ENCODE data around the gene BRSK2. TPM values are rescaled to one million over a fixed set of nuclear protein-coding genes. Genes with fewer than 3 reads are reported as not detected.

The BRSK2 gene
- total RNA-seq, 1 donor from 2014 or later: 7.1 TPM

- no peak for TF ChIP-seq CTCF (IDR thresholded peaks at IDR 0.05; ENCODE audit: insufficient read depth, low read depth, low read length)
- no peak for TF ChIP-seq EZH2 (IDR thresholded peaks at IDR 0.05; ENCODE audit: insufficient read depth, low read length)
- H3K36me3 Mint-ChIP-seq (ENCODE audit: low read depth, unreplicated experiment): peaks cover 17% of the 10 kb centered on the region
- Histone ChIP-seq H3K4me3 (ENCODE audit: insufficient read depth, low read depth, low read length) (no peak overlapping the region), H3K4me2 (ENCODE audit: low read length) (no peak overlapping the region), H3K9me3 (ENCODE audit: insufficient read depth, low read depth, low read length) (no peaks in the 10 kb centered on the region), H3K27me3 (ENCODE audit: insufficient read depth, low read length) (no peaks in the 10 kb centered on the region), H3K79me2 (ENCODE audit: insufficient read depth, low read length) (no peaks in the 10 kb centered on the region), H3K9ac (ENCODE audit: low read length) (no peak overlapping the region), H3K4me1 (ENCODE audit: insufficient read depth, low read length) (no peaks in the 10 kb centered on the region), H3K36me3 (ENCODE audit: insufficient read depth, low read length) (no peaks in the 10 kb centered on the region), H4K20me1 (ENCODE audit: insufficient read depth, low read length) (peaks cover 7% of the 10 kb centered on the region), H2AFZ (ENCODE audit: low read depth, low read length) (no peak overlapping the region), H3K27ac (ENCODE audit: low read depth, low read length) (no peak overlapping the region)
- DNase-seq (ENCODE audit: low read depth) (no peak), FAIRE-seq (no peak)
- H3K27ac Mint-ChIP-seq (ENCODE audit: unreplicated experiment): no peak overlapping the region
- H3K4me1 Mint-ChIP-seq (ENCODE audit: low read depth, unreplicated experiment): no peaks in the 10 kb centered on the region
- no peaks in the 10 kb centered on the region for H3K27me3 Mint-ChIP-seq (ENCODE audit: low read depth, unreplicated experiment)
- H3K9me3 Mint-ChIP-seq (ENCODE audit: unreplicated experiment): no peaks in the 10 kb centered on the region
- H3K4me3 Mint-ChIP-seq (ENCODE audit: unreplicated experiment): no peak overlapping the region
Observed at GRCh38 chr11:1472180-1473005, 82.7 kb downstream of the BRSK2 start.

- Mint-ChIP-seq H3K36me3 (ENCODE audit: low read depth, unreplicated experiment) (peaks cover 21% of the 10 kb centered on the region), H3K9me3 (ENCODE audit: unreplicated experiment) (no peaks in the 10 kb centered on the region), H3K4me1 (ENCODE audit: low read depth, unreplicated experiment) (no peaks in the 10 kb centered on the region), H3K27ac (ENCODE audit: unreplicated experiment) (no peak overlapping the region), H3K4me3 (ENCODE audit: unreplicated experiment) (no peak overlapping the region), H3K27me3 (ENCODE audit: low read depth, unreplicated experiment) (no peaks in the 10 kb centered on the region)
- Histone ChIP-seq H3K4me1 (ENCODE audit: insufficient read depth, low read length) (no peaks in the 10 kb centered on the region), H2AFZ (ENCODE audit: low read depth, low read length) (no peak overlapping the region), H3K4me3 (ENCODE audit: insufficient read depth, low read depth, low read length) (no peak overlapping the region), H4K20me1 (ENCODE audit: insufficient read depth, low read length) (peaks cover 7% of the 10 kb centered on the region), H3K27ac (ENCODE audit: low read depth, low read length) (no peak overlapping the region), H3K36me3 (ENCODE audit: insufficient read depth, low read length) (no peaks in the 10 kb centered on the region), H3K9me3 (ENCODE audit: insufficient read depth, low read depth, low read length) (no peaks in the 10 kb centered on the region), H3K27me3 (ENCODE audit: insufficient read depth, low read length) (no peaks in the 10 kb centered on the region), H3K4me2 (ENCODE audit: low read length) (no peak overlapping the region), H3K9ac (ENCODE audit: low read length) (no peak overlapping the region), H3K79me2 (ENCODE audit: insufficient read depth, low read length) (no peaks in the 10 kb centered on the region)
- DNase-seq (ENCODE audit: low read depth): no peak
- no peak for FAIRE-seq
- no peak for TF ChIP-seq CTCF (IDR thresholded peaks at IDR 0.05; ENCODE audit: insufficient read depth, low read depth, low read length)
- no peak for TF ChIP-seq EZH2 (IDR thresholded peaks at IDR 0.05; ENCODE audit: insufficient read depth, low read length)
Observed at GRCh38 chr11:1473011-1473628, 83.4 kb downstream of the BRSK2 start.

- no peak overlapping the region for H3K27ac Mint-ChIP-seq (ENCODE audit: unreplicated experiment)
- TF ChIP-seq EZH2 (IDR thresholded peaks at IDR 0.05; ENCODE audit: insufficient read depth, low read length): no peak
- TF ChIP-seq CTCF (IDR thresholded peaks at IDR 0.05; ENCODE audit: insufficient read depth, low read depth, low read length): no peak
- Histone ChIP-seq H3K9ac (ENCODE audit: low read length) (no peak overlapping the region), H3K9me3 (ENCODE audit: insufficient read depth, low read depth, low read length) (no peaks in the 10 kb centered on the region), H3K36me3 (ENCODE audit: insufficient read depth, low read length) (no peaks in the 10 kb centered on the region), H3K4me3 (ENCODE audit: insufficient read depth, low read depth, low read length) (no peak overlapping the region), H2AFZ (ENCODE audit: low read depth, low read length) (no peak overlapping the region), H3K4me2 (ENCODE audit: low read length) (no peak overlapping the region), H3K27me3 (ENCODE audit: insufficient read depth, low read length) (no peaks in the 10 kb centered on the region), H3K27ac (ENCODE audit: low read depth, low read length) (no peak overlapping the region), H3K4me1 (ENCODE audit: insufficient read depth, low read length) (no peaks in the 10 kb centered on the region), H4K20me1 (ENCODE audit: insufficient read depth, low read length) (peaks cover 7% of the 10 kb centered on the region), H3K79me2 (ENCODE audit: insufficient read depth, low read length) (no peaks in the 10 kb centered on the region)
- DNase-seq (ENCODE audit: low read depth): no peak
- H3K27me3 Mint-ChIP-seq (ENCODE audit: low read depth, unreplicated experiment): no peaks in the 10 kb centered on the region
- no peaks in the 10 kb centered on the region for H3K4me1 Mint-ChIP-seq (ENCODE audit: low read depth, unreplicated experiment)
- H3K9me3 Mint-ChIP-seq (ENCODE audit: unreplicated experiment): no peaks in the 10 kb centered on the region
- no peak overlapping the region for H3K4me3 Mint-ChIP-seq (ENCODE audit: unreplicated experiment)
- H3K36me3 Mint-ChIP-seq (ENCODE audit: low read depth, unreplicated experiment): peaks cover 23% of the 10 kb centered on the region
- FAIRE-seq: no peak
Observed at GRCh38 chr11:1473786-1474185, 84.1 kb downstream of the BRSK2 start.
